Right hindlimb (tissue), 1 donor: ENCODE measurements around the gene DIAPH3.

Experiments used
- DNase-seq: peaks from one replicate; pipeline ENCODE4 v3.0.0-alpha.2; 2018

The DIAPH3 gene

DNA sequence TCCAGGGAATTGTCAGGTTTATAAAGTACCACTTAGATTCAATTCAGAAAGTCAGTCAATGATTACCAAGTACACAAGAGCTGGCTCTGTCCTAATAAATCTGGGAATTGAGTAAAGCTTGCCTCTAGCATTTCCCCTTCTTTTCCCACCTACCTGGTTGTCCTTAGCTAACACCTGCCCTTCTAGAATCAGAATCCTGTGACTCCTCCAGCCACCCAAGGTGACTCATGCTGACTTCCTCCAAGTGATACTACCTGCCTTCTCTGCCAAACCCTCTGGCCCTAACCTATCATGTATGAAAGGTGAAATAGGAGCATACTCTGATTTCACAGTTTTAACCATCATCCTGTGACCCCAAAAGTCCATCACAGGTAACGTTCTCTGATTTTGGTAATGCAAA is 151.2 kb downstream of the DIAPH3 start:
- no peak for DNase-seq

DNA sequence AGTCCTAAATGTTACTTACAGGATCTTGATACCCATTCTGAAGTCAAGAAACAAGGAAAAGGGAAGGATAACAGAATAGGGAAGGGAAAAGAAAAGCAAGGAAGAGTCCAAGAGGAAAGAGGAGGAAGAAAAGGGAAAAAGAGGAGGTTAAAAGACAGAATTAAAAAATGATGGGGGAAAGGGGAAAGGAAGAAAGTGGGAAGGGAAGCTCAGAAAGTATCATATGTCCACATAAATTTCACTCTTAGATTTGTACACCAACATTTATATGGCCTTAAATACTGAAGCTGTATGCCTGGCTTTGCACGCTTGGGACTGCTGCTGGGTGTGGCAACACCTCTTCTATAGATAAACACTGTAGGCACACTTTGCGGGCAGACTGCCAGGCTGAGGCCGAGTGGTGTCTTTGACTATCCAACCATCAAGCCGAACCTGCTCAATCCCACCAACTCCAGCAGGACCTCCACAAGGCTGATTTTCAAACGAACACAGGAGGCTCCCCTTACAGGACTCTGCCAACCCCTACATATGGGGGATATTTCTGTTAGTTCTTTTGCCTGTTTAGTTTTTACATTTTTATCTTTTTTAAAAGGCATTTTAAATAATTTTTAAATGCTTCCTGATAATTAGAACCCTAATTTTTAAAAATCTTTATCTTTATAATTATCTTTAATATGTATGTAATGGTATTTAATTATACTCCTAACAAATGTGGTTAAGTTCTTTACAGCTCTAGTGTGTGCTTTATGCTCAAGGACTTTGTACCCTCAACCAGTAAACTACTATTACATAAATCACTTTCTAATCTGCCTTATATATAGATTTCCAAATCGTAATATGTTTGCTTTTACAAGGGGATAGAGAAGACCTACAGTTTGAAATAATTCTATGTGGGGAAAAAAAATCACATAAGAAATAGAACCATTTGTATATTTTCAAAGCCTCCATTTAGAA is 154.2 kb downstream of the DIAPH3 start:
- no peak for DNase-seq

DNA sequence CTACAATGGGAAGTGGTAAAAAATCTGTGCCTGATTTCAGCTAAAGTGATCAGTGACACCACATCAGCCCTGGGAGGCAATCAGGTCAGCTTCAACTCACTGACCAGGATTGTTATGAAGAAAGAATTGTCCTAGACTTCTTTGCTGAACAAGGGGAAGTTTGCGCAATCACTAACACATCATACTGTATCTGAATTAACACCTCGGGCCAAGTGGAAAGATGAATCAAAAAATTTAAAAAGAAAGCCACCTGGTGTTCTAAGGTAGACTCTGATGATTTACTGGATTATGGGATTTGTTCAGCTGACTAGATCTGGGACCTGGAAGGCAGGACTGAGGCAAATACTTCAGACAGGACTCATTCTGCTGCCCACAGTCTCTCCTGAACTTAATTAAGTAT is 161.8 kb downstream of the DIAPH3 start:
- DNase-seq: no peak

DNA sequence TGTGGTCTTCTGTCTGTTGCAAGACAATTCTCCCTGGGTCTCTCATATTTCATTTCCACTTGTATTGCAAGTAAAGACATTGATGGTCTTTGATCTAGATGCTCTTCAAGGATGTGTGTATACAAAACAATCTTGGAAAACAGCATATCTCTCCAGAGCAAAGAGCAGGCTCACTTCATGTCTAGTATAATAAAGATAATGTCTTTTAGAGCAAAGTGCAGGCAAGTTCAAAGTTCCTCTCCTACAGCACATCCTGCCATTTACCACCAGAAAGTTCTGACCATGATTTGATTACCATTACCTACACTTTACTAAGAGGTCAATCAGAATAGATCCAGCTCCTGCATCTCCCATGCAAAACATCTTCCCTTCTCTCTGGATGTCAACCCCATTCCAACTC is 162.8 kb downstream of the DIAPH3 start:
- no peak for DNase-seq

DNA sequence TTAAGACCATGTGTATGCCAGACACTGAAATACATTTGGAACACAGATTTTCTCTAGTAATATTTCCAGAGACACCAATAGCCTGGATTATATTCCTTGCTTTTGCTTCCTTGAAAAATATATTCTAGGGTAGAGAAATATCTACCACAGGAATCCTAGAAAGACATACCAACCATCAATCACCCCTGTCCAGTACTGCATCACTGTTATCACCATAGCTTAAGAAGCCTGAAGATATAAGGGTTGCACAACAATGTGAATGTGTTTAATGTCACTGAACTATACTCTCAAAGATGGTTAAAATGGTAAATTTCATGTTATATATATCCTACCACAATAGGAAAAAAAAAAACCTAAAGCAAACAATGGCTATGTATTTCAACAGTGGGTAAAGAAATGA is 163.6 kb downstream of the DIAPH3 start:
- no peak for DNase-seq

DNA sequence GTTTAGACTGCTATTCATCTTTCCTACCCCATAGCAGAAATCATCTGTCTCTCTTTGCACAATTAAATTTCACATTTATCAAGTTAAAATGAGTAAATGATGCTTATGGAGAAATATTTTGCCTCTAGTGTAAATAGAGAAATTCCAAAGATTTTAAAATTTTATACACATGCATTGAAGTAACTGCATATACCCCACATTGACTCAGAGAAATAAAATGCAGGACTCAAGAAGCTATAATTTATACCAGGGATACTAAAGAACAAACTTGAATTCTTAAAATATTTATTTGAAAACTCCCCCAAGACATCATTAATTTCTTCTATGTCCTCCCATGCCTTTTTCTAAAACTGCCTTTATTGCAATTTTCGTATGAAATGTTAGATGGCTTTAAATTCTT is 165.8 kb downstream of the DIAPH3 start:
- no peak for DNase-seq

DNA sequence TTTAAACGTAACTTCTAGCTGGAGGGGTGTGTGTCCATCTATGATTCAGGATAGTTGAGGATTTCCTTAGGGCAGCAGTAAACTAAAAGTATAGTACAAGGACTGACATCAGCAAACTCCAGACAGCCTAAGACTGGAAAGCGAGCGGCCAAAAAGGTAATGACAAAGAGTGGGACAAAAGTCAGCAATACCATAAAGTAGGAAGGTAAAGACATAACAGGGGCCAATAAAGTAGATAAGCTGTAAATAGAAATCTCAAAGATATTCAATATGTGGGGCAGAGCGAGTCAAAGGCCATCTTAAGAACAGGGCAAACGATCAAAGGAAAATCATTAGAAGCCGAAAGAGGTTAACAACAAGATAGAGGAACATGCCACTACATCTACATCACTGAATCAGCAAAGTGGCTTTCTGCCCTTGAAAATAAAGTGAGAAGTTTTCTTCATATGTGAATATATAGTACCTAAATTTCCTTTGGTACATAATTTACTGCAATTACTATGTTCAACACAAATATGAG is 167.2 kb downstream of the DIAPH3 start:
- DNase-seq: no peak

DNA sequence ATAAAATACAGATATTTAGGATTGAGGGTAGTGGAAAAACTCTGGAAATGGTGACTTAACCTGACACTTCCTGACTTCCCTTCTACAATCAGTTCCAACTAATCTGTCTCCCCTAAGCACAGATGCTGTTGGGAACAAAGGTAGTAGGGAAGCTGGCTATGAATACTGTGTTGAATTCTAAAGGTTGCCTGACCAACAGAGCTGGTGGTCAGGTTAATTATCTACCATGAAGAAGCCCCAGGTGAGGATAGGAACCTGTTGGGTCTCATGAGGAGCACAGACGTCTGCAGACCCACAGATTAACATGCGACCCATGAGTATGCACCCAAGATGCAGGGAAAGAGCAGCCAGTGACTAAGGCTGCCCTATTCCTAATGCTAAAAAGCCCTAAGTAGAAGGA is 172.3 kb downstream of the DIAPH3 start:
- DNase-seq: no peak

DNA sequence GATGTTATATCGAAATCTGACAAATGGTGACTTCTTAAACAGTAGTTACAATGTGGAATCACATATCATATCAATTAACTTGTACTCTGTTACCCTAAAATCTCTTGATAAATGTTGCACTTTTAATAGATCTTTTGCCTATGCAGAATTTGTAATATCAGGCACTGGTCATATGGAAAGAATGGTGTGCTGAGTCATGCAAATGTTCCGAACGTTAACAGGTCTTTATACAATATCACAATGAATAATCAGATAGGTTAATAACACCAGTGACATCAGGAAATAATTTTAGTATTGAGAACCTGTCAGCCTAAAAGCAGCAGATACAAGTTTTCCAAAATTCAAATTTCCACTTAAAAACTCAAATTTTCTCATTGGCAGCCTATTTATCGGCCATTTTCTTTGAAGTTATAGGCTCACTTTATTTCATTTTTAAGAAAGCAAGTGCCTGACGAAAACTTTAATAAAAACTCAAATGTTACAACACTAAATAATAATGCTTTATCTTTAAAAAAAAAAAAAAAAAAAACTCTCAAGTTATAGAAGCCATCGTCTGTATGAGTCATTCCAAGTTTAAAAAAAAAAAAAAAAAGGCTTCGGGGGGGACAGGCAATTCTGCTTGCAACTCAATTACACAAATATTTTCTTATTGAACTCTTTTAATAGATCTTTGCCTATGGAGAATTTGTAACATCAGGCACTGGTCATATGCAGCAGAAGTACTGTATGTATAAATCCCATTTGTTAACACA is 180.9 kb downstream of the DIAPH3 start:
- DNase-seq: no peak

DNA sequence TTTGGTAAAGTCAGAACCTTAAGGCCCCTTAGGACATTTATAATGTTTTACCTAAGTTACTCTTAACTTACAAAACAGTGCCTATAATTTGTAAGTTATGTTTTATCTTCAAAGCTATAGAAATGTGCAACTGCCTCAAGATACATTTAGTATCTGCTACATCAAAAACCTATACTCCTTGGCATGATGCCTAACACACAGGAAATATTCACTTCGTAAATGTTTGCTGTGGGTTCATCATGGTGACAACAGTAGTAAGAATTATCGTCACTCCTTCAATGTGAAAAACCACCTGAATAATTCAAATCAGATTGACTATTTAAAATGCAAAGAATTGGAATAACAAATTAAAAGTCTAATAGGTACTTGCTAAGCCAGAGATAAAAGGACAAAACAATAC is 184.1 kb downstream of the DIAPH3 start:
- no peak for DNase-seq

DNA sequence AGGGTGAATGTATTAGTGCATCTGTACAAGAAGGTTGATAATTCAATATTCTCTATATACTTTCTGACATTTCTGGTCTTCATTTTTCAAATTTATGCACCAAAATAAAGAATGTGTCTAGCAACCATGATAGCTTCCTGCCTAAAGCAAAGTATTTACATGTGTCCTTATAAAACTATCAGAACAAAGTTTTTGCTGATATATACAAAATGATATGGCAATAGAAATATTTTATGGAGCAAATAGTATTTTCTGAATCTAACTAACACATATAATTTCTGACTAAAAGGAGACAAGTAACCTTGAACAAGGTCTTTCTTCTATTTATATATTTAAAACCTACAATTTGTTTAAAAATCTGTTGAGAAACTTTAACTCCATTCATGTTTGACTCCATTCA is 184.9 kb downstream of the DIAPH3 start:
- no peak for DNase-seq

DNA sequence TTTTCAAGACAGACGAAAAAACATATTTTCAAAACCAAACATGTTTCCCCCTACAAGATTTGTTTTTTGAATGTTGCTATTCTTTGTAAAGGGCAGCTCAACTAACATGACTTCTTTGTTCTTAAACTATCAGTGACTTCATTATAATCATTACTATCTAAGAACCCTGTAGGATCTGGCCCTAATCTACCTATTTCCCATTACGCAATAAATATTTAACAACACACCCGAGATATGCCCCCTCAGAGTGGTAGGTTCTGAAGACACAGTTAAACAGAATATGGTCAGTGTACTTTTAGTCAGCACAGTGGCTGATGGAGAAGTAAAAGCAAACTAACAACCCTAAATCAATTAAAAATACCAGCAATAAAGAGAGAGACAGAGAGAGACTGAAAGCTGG is 186.9 kb downstream of the DIAPH3 start:
- no peak for DNase-seq

DNA sequence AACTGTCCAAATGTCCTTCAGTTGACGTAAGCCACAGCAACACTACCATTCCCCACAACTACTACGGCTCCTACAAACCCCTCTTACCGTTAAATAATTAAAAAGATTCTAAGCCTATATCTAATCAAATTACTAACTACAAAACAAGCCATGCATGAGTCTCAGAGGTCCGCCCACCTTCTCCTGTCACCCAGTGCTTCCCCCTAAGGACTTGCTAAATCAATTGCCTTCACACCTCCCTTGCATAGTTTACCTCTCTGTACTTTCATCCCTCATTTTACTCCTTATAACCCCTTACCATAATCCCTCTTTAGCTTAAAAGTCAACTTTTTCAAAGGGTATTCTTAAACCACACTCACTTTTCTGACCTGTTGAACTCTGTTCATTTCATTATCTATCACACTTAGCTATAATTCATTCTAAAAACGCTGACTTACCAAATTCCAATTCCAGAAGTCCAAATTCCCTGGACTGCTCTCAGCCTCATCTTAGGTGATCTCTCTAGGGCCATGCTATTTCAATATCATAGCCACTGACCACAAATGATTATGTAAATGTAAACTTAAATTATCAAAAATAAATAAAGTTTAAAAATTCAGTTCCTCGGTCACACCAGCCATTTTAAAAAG is 187.8 kb downstream of the DIAPH3 start:
- no peak for DNase-seq

DNA sequence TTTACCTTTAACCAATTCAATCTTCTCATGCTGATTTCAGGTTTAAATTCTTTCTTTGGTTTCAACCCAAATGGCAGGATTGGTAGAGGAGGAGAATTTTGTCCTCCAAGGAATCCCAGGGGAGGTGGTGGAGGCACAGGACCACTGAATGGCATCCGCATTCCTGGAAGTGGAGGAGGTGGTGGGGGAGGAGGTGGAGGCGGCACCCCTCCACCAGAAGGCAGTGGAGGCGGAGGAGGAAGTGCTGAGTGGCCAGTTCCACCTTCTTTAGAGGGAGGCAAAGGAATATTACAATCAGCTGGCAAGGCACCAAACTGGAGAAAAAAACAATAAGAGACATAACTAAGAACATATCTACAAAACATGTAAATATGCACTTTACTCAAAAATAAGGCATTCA is 192.9 kb downstream of the DIAPH3 start:
- DNase-seq: no peak

DNA sequence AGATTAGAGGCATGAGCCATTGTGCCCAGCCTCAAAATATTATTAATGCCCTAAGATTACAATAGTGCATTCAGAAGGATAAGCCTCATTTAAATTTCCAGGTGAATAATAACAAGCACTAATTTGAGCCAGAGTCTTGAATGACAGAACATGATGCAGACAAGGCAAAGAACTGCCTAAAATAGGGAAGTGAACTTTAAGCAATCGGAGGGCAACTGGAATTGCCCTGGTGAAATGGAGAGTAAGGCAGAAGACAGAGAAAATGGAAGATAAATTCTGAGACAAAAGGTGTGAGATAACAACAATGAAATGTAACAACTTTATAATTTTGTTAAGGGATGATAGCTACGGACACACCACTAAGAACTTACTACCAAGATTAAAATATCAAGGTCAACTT is 199.9 kb downstream of the DIAPH3 start:
- DNase-seq: no peak

DNA sequence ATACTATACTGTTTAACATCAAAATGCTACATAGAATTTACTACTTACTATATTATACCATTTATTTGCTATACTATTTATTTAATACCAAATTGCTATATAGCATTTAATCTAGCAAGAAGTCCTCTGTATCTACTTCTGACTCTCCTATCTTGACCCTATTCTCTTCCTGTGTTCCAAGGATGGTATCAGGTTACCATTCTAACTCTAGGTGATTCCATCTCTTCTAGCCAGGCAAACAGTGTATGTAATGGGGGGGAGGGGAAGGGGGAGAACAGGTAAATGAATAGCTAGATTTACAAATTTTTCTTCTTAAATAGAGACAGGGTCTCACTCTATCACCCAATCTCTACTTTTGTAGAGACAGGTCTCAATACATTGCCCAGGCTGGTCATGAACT is 200.3 kb downstream of the DIAPH3 start:
- DNase-seq: no peak

DNA sequence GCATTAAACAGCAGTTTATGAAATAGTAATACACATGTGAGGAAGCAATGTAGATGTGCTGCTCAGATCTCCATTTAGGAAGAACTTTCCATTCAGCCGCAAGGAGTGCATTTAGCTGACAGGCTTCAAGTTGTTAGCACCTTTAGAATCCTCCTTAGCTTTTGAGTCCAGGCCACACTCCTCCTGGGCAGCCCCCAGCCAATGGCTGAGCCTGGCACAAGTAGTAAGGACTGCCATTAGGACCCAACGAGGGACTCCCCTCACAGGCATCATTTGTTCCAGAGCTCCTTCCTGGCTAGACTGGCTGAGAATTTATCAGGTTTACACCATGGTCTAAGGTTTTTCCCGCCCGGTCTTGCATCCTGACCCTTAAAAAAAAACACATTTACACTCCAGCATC is 201.4 kb downstream of the DIAPH3 start:
- DNase-seq: no peak

DNA sequence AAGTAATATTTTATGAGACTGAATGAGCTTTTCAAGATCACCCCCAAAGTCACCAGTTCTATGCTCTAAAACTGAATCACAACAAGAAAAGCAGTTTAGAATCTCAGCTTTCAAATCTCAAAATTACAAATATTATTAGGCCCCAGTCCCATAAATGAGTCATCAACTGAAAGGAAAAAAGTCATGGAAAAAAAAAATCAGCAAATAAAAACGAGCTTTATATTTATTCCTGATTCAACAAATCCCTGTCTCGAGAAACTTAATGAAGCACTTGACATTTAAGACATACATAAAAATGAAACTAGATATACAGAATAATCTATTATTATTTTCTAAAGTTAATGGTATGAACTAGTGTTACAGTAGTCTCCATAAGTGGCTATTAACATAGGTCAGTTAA is 203.0 kb downstream of the DIAPH3 start:
- DNase-seq: no peak

DNA sequence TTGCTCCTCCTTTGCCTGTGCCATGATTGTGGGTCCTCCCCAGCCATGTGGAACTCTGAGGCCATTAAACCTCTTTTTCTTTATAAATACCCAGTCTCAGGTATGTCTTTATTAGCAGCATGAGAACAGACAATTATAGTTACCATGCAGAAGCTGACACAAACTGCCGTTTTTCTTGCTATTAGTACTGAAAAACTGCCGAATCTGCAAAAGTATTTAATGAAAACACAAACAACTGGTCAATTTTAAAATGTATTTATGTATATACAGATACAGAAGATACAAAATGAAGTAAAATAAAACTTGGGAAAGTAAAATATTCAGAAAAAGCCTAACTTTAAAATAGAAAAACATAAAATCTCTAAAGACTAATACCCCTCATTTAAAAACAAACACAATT is 206.3 kb downstream of the DIAPH3 start:
- no peak for DNase-seq

DNA sequence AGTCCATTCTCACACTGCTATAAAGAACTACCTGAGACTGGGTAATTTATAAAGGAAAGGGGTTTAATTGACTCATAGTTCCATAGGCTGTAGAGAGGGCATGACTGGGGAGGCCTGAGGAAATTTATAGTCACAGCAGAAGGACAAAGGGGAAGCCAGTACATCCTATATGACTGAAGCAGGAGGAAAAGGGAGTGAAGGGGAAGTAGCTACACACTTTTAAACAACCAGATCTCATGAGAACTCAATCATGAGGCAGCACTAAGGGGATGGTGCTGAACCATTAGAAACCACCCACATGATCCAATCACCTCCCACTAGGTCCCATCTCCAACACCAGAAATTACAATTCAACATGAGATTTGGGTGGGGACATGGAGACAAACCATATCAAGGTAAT is 209.1 kb downstream of the DIAPH3 start:
- DNase-seq: no peak

DNA sequence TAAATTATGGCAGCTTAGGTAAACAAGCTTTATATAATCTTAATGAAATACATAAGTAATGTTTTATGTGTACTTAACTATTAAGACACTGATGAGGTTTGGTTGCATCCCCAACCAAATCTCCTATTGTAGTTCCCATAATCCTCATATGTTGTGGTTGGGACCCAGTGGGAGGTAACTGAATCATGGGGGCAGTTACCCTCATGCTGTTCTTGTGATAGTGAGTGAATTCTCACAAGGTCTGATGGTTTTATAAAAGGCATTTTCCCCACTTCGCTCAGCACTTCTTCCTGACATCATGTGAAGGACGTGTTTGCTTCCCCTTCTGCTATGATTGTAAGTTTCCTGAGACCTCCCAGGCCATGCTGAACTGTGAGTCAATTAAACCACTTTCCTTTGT is 212.7 kb downstream of the DIAPH3 start:
- DNase-seq: no peak

DNA sequence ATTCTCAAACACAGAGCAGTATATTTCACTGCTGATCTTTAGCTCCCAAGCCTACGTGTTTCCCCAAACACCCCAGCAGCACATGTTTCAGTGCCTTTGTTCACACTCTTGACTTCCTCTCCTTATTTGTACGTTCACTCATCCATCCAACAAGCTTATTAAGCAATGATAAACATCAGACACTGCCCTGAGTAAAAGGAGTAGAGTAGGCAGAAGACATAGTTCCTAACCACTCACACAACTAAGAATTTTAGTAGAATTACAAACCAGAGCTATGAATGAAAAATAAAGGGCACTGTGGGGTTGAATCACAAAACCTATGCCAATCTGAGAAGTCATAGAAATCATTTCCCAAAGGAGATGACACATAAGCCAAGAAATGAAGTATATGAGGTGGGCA is 213.5 kb downstream of the DIAPH3 start:
- DNase-seq: no peak

DNA sequence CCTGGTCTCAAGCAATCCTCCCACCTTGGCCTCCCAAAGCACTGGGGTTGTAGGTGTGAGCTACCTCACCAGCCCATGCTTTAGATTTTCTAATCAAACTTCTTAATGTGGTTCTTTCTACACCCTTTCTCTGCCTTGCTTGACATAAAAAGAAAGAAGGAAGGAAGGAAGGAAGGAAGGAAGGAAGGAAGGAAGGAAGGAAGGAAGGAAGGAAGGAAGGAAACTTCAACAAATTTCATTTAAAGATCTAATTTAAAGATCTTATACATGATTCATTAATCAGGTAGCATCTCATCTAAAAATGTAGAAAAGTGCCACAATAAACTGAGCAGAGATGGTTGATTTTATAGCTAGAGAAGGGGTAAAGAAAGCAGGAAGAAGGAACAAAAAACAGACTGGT is 215.0 kb downstream of the DIAPH3 start:
- no peak for DNase-seq

DNA sequence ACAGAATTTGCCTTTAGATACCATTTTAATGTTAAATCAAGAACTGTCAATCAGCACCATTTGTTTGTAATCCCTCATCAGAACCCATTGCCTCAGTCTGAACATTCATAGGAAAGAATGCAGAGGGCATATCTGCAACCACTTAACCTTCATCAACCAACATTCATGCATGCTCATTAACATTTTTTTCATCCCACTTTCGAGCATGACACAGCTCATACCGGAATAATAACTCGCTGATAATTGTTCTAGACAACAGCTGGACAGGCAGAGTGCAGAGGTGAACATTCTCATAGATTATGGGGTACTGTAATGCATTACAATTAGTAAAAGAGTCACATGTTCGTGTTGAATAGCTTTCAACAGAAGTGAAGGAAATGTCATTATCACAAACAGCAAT is 216.8 kb downstream of the DIAPH3 start:
- DNase-seq: no peak
